Heart right ventricle (tissue), 16 donors: ENCODE data around the gene LSM4. TPM values are rescaled to one million over a fixed set of nuclear protein-coding genes. Genes with fewer than 3 reads are reported as not detected.
A peak's percentile ranks its signal among the peaks of the same experiment; 100 is the strongest.

Experiments
- ATAC-seq, 8 donors: fragments of 200-7000 bp; cut with Tn5 transposase; one replicate each; pipeline ENCODE4 v1.9.1; 2020; ENCODE audit warnings: mild to moderate bottlenecking in 8 of 8, moderate library complexity in 8 of 8, moderate number of reproducible peaks in 1 of 8
- DNase-seq, 2 donors: peaks; one replicate each; pipeline ENCODE4 v3.0.0-alpha.2; 2020
- H3K27ac ChIP-seq, 10 donors: fragments of 200-600 bp; sonication (generic) in 2 of 10; one replicate each; pipeline versions ENCODE4 v1.5.0 to v1.8.0; 2020 to 2022; ENCODE audit warnings: mild to moderate bottlenecking in 3 of 10
- H3K27me3 ChIP-seq, 7 donors: fragments of 200-600 bp; one replicate each; pipeline ENCODE4 v1.8.0; 2021 to 2022; ENCODE audit warnings: mild to moderate bottlenecking in 2 of 7
- H3K36me3 ChIP-seq, 9 donors: fragments of 200-600 bp; sonication (generic) in 1 of 9; one replicate each; pipeline versions ENCODE4 v1.5.0 to v1.8.0; 2020 to 2022; ENCODE audit warnings: mild to moderate bottlenecking in 2 of 9
- H3K4me1 ChIP-seq, 9 donors: fragments of 200-600 bp; sonication (generic) in 1 of 9; one replicate each; pipeline versions ENCODE4 v1.5.0 to v1.8.0; 2020 to 2022; ENCODE audit warnings: mild to moderate bottlenecking in 4 of 9
- H3K4me3 ChIP-seq, 10 donors: fragments of 200-600 bp; sonication (generic) in 2 of 10; one replicate each; pipeline versions ENCODE4 v1.5.0 to v1.8.0; 2020 to 2022; ENCODE audit warnings: mild to moderate bottlenecking in 7 of 10, moderate library complexity in 2 of 10
- H3K9me3 ChIP-seq, 11 donors: fragments of 200-600 bp in 10 of 11; sonication (generic) in 2 of 11; one replicate each; pipeline versions ENCODE4 v1.5.0 to v1.8.0; 2013 to 2022; ENCODE audit warnings: mild to moderate bottlenecking in 2 of 11, control low read depth in 1 of 11, moderate library complexity in 1 of 11
- CTCF ChIP-seq, 9 donors: fragments of 200-600 bp; sonication (generic) in 2 of 9; IDR thresholded peaks; one replicate each; pipeline versions ENCODE4 v1.5.0 to v1.8.0; 2021 to 2022; ENCODE audit warnings: antibody characterized with exemption in 9 of 9, mild to moderate bottlenecking in 5 of 9, moderate library complexity in 1 of 9
- WGBS, 2 donors: extraction: QIAGEN DNeasy Blood & Tissue Kit; methylation state at CpG; one replicate each; pipeline ENCODE4 v1.1.7; 2013; ENCODE audit warnings: inconsistent platforms in 1 of 2; 5-methylcytosine and 5-hydroxymethylcytosine counted together
- intact Hi-C, 10 donors: fragments of 100-400 bp; cut with DNase I; formaldehyde crosslinking; loops; one replicate each; pipeline versions ENCODE4 v1.11.1 to v1.14.2; 2022
- polyA plus RNA-seq, 2 donors: library from polyadenylated mRNA; stranded (reverse); fragments of 200-250 nt; gene quantifications; one replicate each; pipeline ENCODE4 v1.2.3, GENCODE V29; 2013
- total RNA-seq, 10 donors: library from RNA; stranded (reverse); fragmentation: NEBNext Ultra II Directional in 3 of 10; extraction: Animal tissue kit (Norgen Biotek cat#: 25700) in 3 of 10; gene quantifications; one replicate each; pipeline versions ENCODE4 v1.2.1 to v1.2.4, GENCODE V29; 2021 to 2023
- donor health status: Arrhythmogenic right ventricular cardiomyopathy.
- donor health status: ischemic (EF 13 %, LVEDD 7.1; RV severe dilation, severe dysfunction).
- donor health status: healthy with polysubstance abuse.
- donor health status: DM: no; HTN: yes; CAD: no.
- donor health status: DM: no; HTN: no; CAD: no.
- donor health status: ischemic (EF 25% LVEDD 6.9; RV normal size, moderate dysfunction).
- donor health status: ischemic (EF 25% LVEDD 5.7; RV mildly dilated, moderate dysfunction).
- donor health status: healthy.
- donor health status: DM: yes; HTN: yes; CAD: no.
- donor health status: Ischemic cardiomyopathy.
- donor health status: ischemic (EF 35%, LVEDD 5.7; RV mildly dilated, moderate dysfunction).
- donor health status: nonischemic (EF 11% LVEDD 7.7; RV severe dilation, severe dysfunction).
- donor health status: DM: yes; HTN: yes; CAD: no.
- donor health status: PGD.
- donor health status: ischemic (EF 29% LVEDD 5.4; RV normal size, mild dysfunction).
- donor health status: nonischemic (EF 23%, LVEDD 6.1; RV moderate dilation, normal function).

The LSM4 gene
- total and polyA plus RNA-seq, 12 donors: 73.2 to 163 (median 93.6) TPM

GRCh38 chr19:18279266-18279515 is 43.7 kb downstream of the LSM4 start:
- Histone ChIP-seq H3K9me3 (no peaks in the 10 kb centered on the region), H3K27ac (peak overlapping the region in 9 of 10 donors; percentile 99 to 100 (median 100)), H3K4me1 (peaks cover 17 to 67% (median 63%) of the 10 kb centered on the region in 9 donors), H3K27me3 (no peaks in the 10 kb centered on the region), H3K36me3 (peaks cover 0 to 34% (median 15%) of the 10 kb centered on the region in 9 donors), H3K4me3 (peak overlapping the region; percentile 75 to 100 (median 94))
- TF ChIP-seq CTCF (IDR thresholded peaks at IDR 0.05): no peak
- no peak for ATAC-seq
- intact Hi-C loops: loop anchor here (1.0 to 10.0 kb wide), 10 partner anchors 43 to 138 kb away; partner anchors contain the start of genes LSM4 (in 7 of the 10), SSBP4 (in 3 of the 10) and PGPEP1 (in 1 of the 10)
- 3% methylated on average over 5 of the region's 5 CpGs for whole genome bisulfite sequencing, 2 donors
- DNase-seq: no peak

GRCh38 chr19:18278521-18279265 is 44.2 kb downstream of the LSM4 start:
- Histone ChIP-seq H3K27ac (peak overlapping the region in 8 of 10 donors; percentile 99 to 100 (median 100)), H3K9me3 (no peaks in the 10 kb centered on the region), H3K36me3 (peaks cover 0 to 34% (median 15%) of the 10 kb centered on the region in 9 donors), H3K4me3 (peak overlapping the region; percentile 75 to 100 (median 94)), H3K4me1 (peaks cover 17 to 72% (median 65%) of the 10 kb centered on the region in 9 donors), H3K27me3 (no peaks in the 10 kb centered on the region)
- WGBS, 2 donors: 58 to 66% methylated on average over 10 of the region's 10 CpGs
- intact Hi-C loops: loop anchor here (1.0 to 10.0 kb wide), 10 partner anchors 44 to 139 kb away; partner anchors contain the start of genes LSM4 (in 7 of the 10), SSBP4 (in 3 of the 10) and PGPEP1 (in 1 of the 10)
- peak in 5 of 9 donors; percentile 19 to 44 (median 34) for TF ChIP-seq CTCF (IDR thresholded peaks at IDR 0.05)
- DNase-seq (no peak), ATAC-seq (no peak)

- no peaks in the 10 kb centered on the region for H3K9me3 ChIP-seq
- H3K27me3 ChIP-seq: no peaks in the 10 kb centered on the region
- WGBS, 2 donors: 10 to 21% methylated on average over 13 of the region's 13 CpGs
- peaks cover 0 to 34% (median 15%) of the 10 kb centered on the region in 9 donors for H3K36me3 ChIP-seq
- TF ChIP-seq CTCF (IDR thresholded peaks at IDR 0.05): peak in 4 of 9 donors; percentile 11 to 24 (median 22)
- DNase-seq (peak; percentile 88 to 89), ATAC-seq (peak; percentile 79 to 90 (median 87))
- peak overlapping the region; percentile 31 to 90 (median 75) for H3K27ac ChIP-seq
- H3K4me3 ChIP-seq: peak overlapping the region in 4 of 10 donors; percentile 3 to 18 (median 12)
- intact Hi-C loops: loop anchor here in 8 of 10 donors (5.0 to 10.0 kb wide), 7 partner anchors 47 to 142 kb away; partner anchors contain the start of genes SSBP4 (in 3 of the 8), LSM4 (in 1 of the 8) and PGPEP1 (in 1 of the 8)
- peaks cover 17 to 58% (median 49%) of the 10 kb centered on the region in 9 donors for H3K4me1 ChIP-seq
These were observed 48.0 kb downstream of the LSM4 start for GRCh38 chr19:18274781-18275356.

GRCh38 chr19:18274219-18274780 is 48.6 kb downstream of the LSM4 start, which contains the start of gene IQCN:
TSS of gene IQCN (minus strand) at chr19:18274452. CDS start at chr19:18269478, 4,974 bp downstream.
- Histone ChIP-seq H3K36me3 (peaks cover 0 to 35% (median 15%) of the 10 kb centered on the region in 9 donors), H3K4me1 (peaks cover 17 to 58% (median 49%) of the 10 kb centered on the region in 9 donors), H3K27me3 (no peaks in the 10 kb centered on the region), H3K4me3 (peak within 1 kb of the TSS in 4 of 10 donors; percentile 3 to 18 (median 12)), H3K27ac (peak within 1 kb of the TSS; percentile 31 to 90 (median 75)), H3K9me3 (no peaks in the 10 kb centered on the region)
- 75 to 77% methylated on average over 9 of the region's 9 CpGs for WGBS, 2 donors
- DNase-seq: no peak
- intact Hi-C loops: loop anchor here in 2 of 10 donors (10.0 kb wide), 2 partner anchors 131 to 141 kb away; partner anchors contain the start of gene SSBP4 (in 1 of the 2)
- peak in 6 of 8 donors; percentile 1 to 23 (median 10) for ATAC-seq
- TF ChIP-seq CTCF (IDR thresholded peaks at IDR 0.05): no peak
